ENCODE measurements around the gene UGT1A3.

UGT1A3 gene

GRCh38 chr2:233799716-233800115 lies 70.9 kb downstream of the UGT1A3 start:
- no peak overlapping the region for H3K4me3 Mint-ChIP-seq
- peaks cover 32 to 50% of the 10 kb centered on the region in 2 donors for H3K27me3 Mint-ChIP-seq
- no peaks in the 10 kb centered on the region for H3K9me3 Mint-ChIP-seq
- DNase-seq = no peak
- no peak for ATAC-seq (replicated peaks)
- H3K27ac Mint-ChIP-seq = no peak overlapping the region
- peaks cover 0 to 4% of the 10 kb centered on the region in 2 donors for H3K4me1 Mint-ChIP-seq (ENCODE audit: low read depth in 2 of 2)
- H3K36me3 Mint-ChIP-seq (ENCODE audit: insufficient read depth) = no peaks in the 10 kb centered on the region

- Mint-ChIP-seq H3K4me3 (no peak overlapping the region), H3K4me1 (ENCODE audit: low read depth in 2 of 2) (peaks cover 0 to 4% of the 10 kb centered on the region in 2 donors), H3K9me3 (no peaks in the 10 kb centered on the region), H3K27me3 (peaks cover 37 to 55% of the 10 kb centered on the region in 2 donors), H3K27ac (no peak overlapping the region), H3K36me3 (ENCODE audit: insufficient read depth) (no peaks in the 10 kb centered on the region)
- no peak for ATAC-seq (replicated peaks)
- no peak for DNase-seq
Measured at GRCh38 chr2:233800208-233800607, 71.4 kb downstream of the UGT1A3 start.

- peaks cover 39 to 56% of the 10 kb centered on the region in 2 donors for H3K27me3 Mint-ChIP-seq
- DNase-seq (no peak), ATAC-seq (replicated peaks) (peak; percentile 63)
- no peak overlapping the region for H3K4me3 Mint-ChIP-seq
- H3K9me3 Mint-ChIP-seq = no peaks in the 10 kb centered on the region
- H3K27ac Mint-ChIP-seq = no peak overlapping the region
- no peaks in the 10 kb centered on the region for H3K36me3 Mint-ChIP-seq (ENCODE audit: insufficient read depth)
- peaks cover 0 to 4% of the 10 kb centered on the region in 2 donors for H3K4me1 Mint-ChIP-seq (ENCODE audit: low read depth in 2 of 2)
Measured at GRCh38 chr2:233801357-233802131, 72.7 kb downstream of the UGT1A3 start.

- Mint-ChIP-seq H3K9me3 (no peaks in the 10 kb centered on the region), H3K4me3 (no peak overlapping the region), H3K27me3 (peaks cover 39 to 56% of the 10 kb centered on the region in 2 donors), H3K27ac (no peak overlapping the region), H3K36me3 (ENCODE audit: insufficient read depth) (no peaks in the 10 kb centered on the region), H3K4me1 (ENCODE audit: low read depth in 2 of 2) (peaks cover 0 to 4% of the 10 kb centered on the region in 2 donors)
- ATAC-seq (replicated peaks) (no peak), DNase-seq (no peak)
Measured at GRCh38 chr2:233802132-233802815, 73.4 kb downstream of the UGT1A3 start.

GRCh38 chr2:233803292-233803911 lies 74.6 kb downstream of the UGT1A3 start:
- no peaks in the 10 kb centered on the region for H3K36me3 Mint-ChIP-seq (ENCODE audit: insufficient read depth)
- DNase-seq (no peak), ATAC-seq (replicated peaks) (no peak)

GRCh38 chr2:233803994-233804393 lies 75.2 kb downstream of the UGT1A3 start:
- peaks cover 0 to 4% of the 10 kb centered on the region in 2 donors for H3K4me1 Mint-ChIP-seq (ENCODE audit: low read depth in 2 of 2)
- H3K4me3 Mint-ChIP-seq = no peak overlapping the region
- no peak overlapping the region for H3K27ac Mint-ChIP-seq
- no peak for DNase-seq
- H3K27me3 Mint-ChIP-seq = peaks cover 42 to 62% of the 10 kb centered on the region in 2 donors
- H3K36me3 Mint-ChIP-seq (ENCODE audit: insufficient read depth) = no peaks in the 10 kb centered on the region
- ATAC-seq (replicated peaks) = no peak
- no peaks in the 10 kb centered on the region for H3K9me3 Mint-ChIP-seq

More at GRCh38 chr2:233803292-233803911, 74.6 kb downstream of the UGT1A3 start:
- Mint-ChIP-seq H3K9me3 (no peaks in the 10 kb centered on the region), H3K27me3 (peaks cover 42 to 62% of the 10 kb centered on the region in 2 donors), H3K27ac (no peak overlapping the region), H3K4me3 (no peak overlapping the region), H3K4me1 (ENCODE audit: low read depth in 2 of 2) (peaks cover 0 to 4% of the 10 kb centered on the region in 2 donors)

- ATAC-seq (replicated peaks) = no peak
- H3K27ac Mint-ChIP-seq = no peak overlapping the region
- no peaks in the 10 kb centered on the region for H3K36me3 Mint-ChIP-seq (ENCODE audit: insufficient read depth)
- H3K9me3 Mint-ChIP-seq = no peaks in the 10 kb centered on the region
- no peak for DNase-seq
- H3K27me3 Mint-ChIP-seq = peaks cover 56 to 80% of the 10 kb centered on the region in 2 donors
- no peak overlapping the region for H3K4me3 Mint-ChIP-seq
- H3K4me1 Mint-ChIP-seq (ENCODE audit: low read depth in 2 of 2) = no peaks in the 10 kb centered on the region
Measured at GRCh38 chr2:233807215-233807865, 78.5 kb downstream of the UGT1A3 start.

GRCh38 chr2:233807966-233808935 lies 79.4 kb downstream of the UGT1A3 start:
- no peaks in the 10 kb centered on the region for H3K36me3 Mint-ChIP-seq (ENCODE audit: insufficient read depth)

GRCh38 chr2:233810385-233810784 lies 81.5 kb downstream of the UGT1A3 start:
- Mint-ChIP-seq H3K27me3 (peaks cover 39 to 68% of the 10 kb centered on the region in 2 donors), H3K4me1 (ENCODE audit: low read depth in 2 of 2) (no peaks in the 10 kb centered on the region), H3K36me3 (ENCODE audit: insufficient read depth) (no peaks in the 10 kb centered on the region), H3K27ac (no peak overlapping the region), H3K9me3 (no peaks in the 10 kb centered on the region), H3K4me3 (no peak overlapping the region)
- ATAC-seq (replicated peaks) (no peak), DNase-seq (no peak)

More at GRCh38 chr2:233807966-233808935, 79.4 kb downstream of the UGT1A3 start:
- H3K4me1 Mint-ChIP-seq (ENCODE audit: low read depth in 2 of 2) = no peaks in the 10 kb centered on the region
- DNase-seq (no peak), ATAC-seq (replicated peaks) (no peak)
- no peak overlapping the region for H3K27ac Mint-ChIP-seq
- no peaks in the 10 kb centered on the region for H3K9me3 Mint-ChIP-seq
- no peak overlapping the region for H3K4me3 Mint-ChIP-seq
- peaks cover 56 to 79% of the 10 kb centered on the region in 2 donors for H3K27me3 Mint-ChIP-seq

GRCh38 chr2:233811087-233811486 lies 82.2 kb downstream of the UGT1A3 start:
- DNase-seq (no peak), ATAC-seq (replicated peaks) (no peak)
- Mint-ChIP-seq H3K9me3 (no peaks in the 10 kb centered on the region), H3K4me1 (ENCODE audit: low read depth in 2 of 2) (no peaks in the 10 kb centered on the region), H3K27ac (no peak overlapping the region), H3K27me3 (peaks cover 45 to 69% of the 10 kb centered on the region in 2 donors), H3K4me3 (no peak overlapping the region), H3K36me3 (ENCODE audit: insufficient read depth) (no peaks in the 10 kb centered on the region)

- Mint-ChIP-seq H3K9me3 (no peaks in the 10 kb centered on the region), H3K36me3 (ENCODE audit: insufficient read depth) (no peaks in the 10 kb centered on the region), H3K4me3 (no peak overlapping the region), H3K27ac (no peak overlapping the region), H3K4me1 (ENCODE audit: low read depth in 2 of 2) (no peaks in the 10 kb centered on the region), H3K27me3 (peaks cover 51 to 76% of the 10 kb centered on the region in 2 donors)
- ATAC-seq (replicated peaks) = no peak
- DNase-seq = no peak
Measured at GRCh38 chr2:233811732-233812131, 82.9 kb downstream of the UGT1A3 start.

GRCh38 chr2:233813236-233814055 lies 84.6 kb downstream of the UGT1A3 start:
- DNase-seq (no peak), ATAC-seq (replicated peaks) (no peak)
- no peak overlapping the region for H3K27ac Mint-ChIP-seq
- H3K36me3 Mint-ChIP-seq (ENCODE audit: insufficient read depth) = no peaks in the 10 kb centered on the region
- H3K27me3 Mint-ChIP-seq = peaks cover 60 to 82% of the 10 kb centered on the region in 2 donors
- H3K9me3 Mint-ChIP-seq = no peaks in the 10 kb centered on the region
- H3K4me1 Mint-ChIP-seq (ENCODE audit: low read depth in 2 of 2) = peaks cover 3 to 4% of the 10 kb centered on the region in 2 donors
- H3K4me3 Mint-ChIP-seq = no peak overlapping the region

All from effector memory CD8-positive, alpha-beta T cell (primary cell).